Stimulated activated naive CD4-positive, alpha-beta T cell treated with Interleukin-2 at 50 U/mL for 16 hours (primary cell): ENCODE measurements around the gene RANGAP1.

Experiments used
- DNase-seq: peaks from one replicate; lab custom pipeline; 2025; lab: John Stamatoyannopoulos, UW

RANGAP1 gene

DNA sequence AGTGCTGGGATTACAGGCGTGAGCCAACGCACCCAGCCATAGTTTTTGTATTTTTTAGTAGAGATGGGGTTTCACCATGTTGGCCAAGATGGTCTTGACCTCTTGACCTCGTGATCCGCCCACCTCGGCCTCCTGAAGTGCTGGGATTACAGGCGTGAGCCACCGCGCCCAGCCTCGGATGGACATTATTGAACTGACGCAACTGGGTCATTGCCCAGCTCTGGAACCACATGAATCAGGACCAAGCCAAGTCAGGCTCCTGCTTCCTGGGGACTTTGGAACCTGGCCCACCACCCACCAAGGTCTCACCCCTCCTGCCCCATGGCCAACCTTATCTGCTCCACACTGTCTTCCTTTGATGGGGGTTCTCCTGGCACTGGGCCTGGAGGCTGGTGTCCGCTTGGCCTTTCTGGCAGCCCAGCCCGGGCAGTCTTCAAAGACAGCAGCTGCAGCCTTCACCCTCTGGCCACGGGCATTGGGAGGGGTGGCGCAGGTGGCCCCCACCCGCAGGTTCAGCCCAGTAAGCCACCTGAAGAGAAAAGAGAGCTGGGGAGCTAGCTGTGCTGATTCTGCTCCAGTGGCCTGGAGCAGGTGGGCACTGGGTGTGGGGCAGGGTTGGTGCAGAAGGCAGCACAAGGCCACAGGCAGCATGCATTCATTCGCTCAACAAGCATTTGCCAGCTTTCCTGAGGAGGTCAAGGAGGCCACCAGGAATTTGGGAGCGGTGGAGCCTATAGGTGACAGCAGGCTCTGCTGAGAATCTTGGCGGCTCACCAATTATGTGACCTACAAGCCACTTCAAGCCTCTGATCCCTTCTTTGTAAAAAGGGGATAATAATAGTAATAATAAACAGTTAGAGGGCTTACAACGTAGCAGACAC, 50.9 kb downstream of the RANGAP1 start:
- DNase-seq = no peak

DNA sequence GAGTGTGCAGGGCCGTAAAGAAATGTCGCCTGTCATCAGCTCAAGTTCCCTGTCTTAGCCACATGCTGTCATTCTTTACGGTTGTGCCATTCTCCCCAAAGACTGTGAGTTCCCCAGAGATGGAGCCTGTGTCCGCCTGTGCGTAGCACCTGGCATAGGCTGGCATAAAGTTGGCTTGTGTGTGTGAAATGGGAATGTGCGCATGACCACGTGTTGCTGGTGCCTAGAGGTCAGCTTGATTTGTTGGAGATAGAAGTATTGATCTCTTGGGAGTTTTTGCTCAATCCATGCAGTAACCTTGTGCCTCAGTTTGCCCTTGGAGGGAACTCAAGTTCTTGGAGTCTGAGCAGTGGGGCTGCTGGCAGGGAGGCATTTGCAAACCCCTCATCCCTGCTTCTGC, 54.6 kb downstream of the RANGAP1 start:
- no peak for DNase-seq

- no peak for DNase-seq
These were observed 55.6 kb downstream of the RANGAP1 start for GRCh38 chr22:41230401-41230785.

- DNase-seq = no peak
These were observed 56.1 kb downstream of the RANGAP1 start for GRCh38 chr22:41229730-41230400.

DNA sequence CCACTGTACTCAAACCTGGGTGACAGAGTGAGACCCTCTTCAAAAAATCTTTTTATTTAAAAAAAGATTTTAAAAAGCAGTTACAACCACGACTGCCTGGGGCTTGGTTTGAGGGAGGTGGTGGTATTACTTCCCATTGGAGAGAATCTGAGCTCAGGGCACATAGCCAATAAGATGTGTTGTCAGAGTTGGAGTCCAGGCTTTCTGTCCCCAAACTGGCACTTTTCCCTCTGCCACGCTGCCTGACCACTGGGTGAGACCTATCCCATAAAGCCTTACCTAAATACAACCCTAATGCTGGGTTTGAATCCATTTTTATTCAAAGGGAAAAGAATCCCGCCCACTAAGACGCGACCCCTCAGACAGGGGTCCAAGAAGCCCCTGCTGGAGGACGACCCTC, 56.8 kb downstream of the RANGAP1 start:
- no peak for DNase-seq

GRCh38 chr22:41226723-41227655, 59.0 kb downstream of the RANGAP1 start:
- no peak for DNase-seq

GRCh38 chr22:41223535-41223934, 62.5 kb downstream of the RANGAP1 start:
- DNase-seq = no peak

DNA sequence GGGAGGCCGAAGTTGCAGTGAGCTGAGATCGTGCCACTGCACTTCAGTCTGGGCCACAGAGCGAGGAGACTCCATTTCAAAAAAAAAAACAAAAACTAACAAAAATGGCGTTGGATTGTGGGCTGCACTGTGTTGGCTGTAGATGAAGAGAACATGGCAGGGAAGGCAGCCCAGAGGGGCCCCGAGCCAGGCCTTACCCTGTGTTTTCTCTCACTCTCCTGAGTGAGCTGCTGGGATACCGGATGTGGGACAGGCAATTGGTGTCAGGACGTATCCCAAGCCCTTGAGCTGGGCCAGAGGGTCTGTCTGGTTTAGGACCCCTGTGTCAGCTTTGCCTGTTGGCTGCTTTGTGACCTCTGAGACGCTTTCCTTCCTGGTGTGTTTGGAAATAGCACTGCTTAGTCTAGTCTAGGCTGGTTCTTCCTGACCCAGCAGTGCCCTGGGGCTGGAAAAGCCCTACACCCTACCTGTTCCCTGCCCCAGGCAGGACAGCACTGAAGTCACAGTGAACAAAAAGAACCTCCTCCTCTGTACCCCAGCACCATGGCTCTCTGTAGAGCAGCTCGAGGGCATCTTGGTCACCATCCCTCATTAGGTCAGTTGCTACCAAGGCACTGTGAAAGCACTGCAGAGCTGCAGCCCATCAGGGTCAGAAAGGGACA, 63.0 kb downstream of the RANGAP1 start:
- no peak for DNase-seq

- peak; percentile 27 for DNase-seq
These were observed 68.3 kb downstream of the RANGAP1 start for GRCh38 chr22:41217553-41218157.

DNA sequence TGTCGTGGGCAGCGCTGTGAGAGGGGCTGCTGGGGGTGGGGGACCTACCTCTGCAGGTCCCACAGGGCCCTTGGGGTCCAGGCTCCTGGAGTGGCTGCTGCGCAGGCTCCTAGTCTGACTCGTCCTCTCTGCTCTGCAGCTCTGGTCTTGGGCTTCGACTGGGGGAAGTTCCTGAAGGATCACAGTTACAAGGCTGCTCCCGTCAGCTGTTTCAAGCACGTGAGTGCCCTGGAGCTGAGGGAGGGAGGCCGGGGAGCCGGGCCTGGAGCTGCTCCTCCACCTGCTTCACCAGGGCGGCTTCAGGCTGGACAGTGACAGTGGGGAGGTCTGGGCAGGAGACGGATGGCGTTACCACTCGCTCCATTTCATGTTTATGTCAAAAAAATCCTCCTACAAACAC, 69.0 kb downstream of the RANGAP1 start:
- DNase-seq = no peak

DNA sequence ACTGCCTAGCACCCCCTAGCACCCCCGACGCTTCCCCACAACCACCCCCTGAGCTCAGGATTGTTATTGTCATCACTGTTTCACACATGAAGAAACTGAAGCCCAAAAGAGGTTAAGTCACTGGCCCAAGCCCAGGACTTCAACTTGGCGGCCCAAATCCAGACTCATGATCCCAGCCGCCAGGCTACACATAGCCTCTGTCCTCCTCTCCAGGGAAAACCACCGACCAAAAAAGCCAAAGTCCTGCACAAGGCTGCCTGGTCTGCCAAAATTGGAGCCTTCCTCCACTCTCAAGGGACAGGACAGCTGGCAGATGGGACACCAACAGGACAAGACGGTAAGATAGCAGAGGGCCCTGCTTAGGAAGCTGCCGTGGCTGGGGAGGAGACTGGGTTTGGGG, 70.1 kb downstream of the RANGAP1 start:
- no peak for DNase-seq

GRCh38 chr22:41215409-41215808, 70.6 kb downstream of the RANGAP1 start:
- DNase-seq = no peak

GRCh38 chr22:41206719-41207118, 79.3 kb downstream of the RANGAP1 start:
- no peak for DNase-seq

- peak; percentile 98 for DNase-seq
These were observed 80.7 kb downstream of the RANGAP1 start, which contains the start of gene L3MBTL2 for GRCh38 chr22:41204992-41205900. L3MBTL2 (plus strand) TSS chr22:41205312; CDS start chr22:41205363, 51 bp downstream.

- DNase-seq = no peak
These were observed 81.9 kb downstream of the RANGAP1 start for GRCh38 chr22:41204066-41204465.

GRCh38 chr22:41203118-41203517, 82.9 kb downstream of the RANGAP1 start:
- no peak for DNase-seq

GRCh38 chr22:41201141-41201540, 84.8 kb downstream of the RANGAP1 start:
- DNase-seq = no peak

- DNase-seq = peak; percentile 63
These were observed 87.9 kb downstream of the RANGAP1 start for GRCh38 chr22:41198027-41198580.

- peak; percentile 84 for DNase-seq
These were observed 88.7 kb downstream of the RANGAP1 start for GRCh38 chr22:41197038-41197972.
